Adrenal gland (tissue), 5 donors: ENCODE results near the gene EFNA5.

Source experiments
- CTCF ChIP-seq, 6 experiments: fragments of 450-650 bp in 4 of 6; fragments of 200-600 bp in 2 of 6; sonication (generic) in 1 of 6; IDR thresholded peaks; 1 replicate in 5 of 6; 2 replicates in 1 of 6; pipeline versions ENCODE4 v1.5.1 to v1.8.0; 2016 to 2021; ENCODE audit warnings: antibody characterized with exemption in 6 of 6, mild to moderate bottlenecking in 2 of 6, moderate library complexity in 1 of 6
- POLR2A ChIP-seq, 2 donors: fragments of 450-650 bp; IDR thresholded peaks; one replicate each; pipeline ENCODE4 v1.6.1; 2017; ENCODE audit warnings: antibody characterized with exemption in 2 of 2, mild to moderate bottlenecking in 2 of 2, moderate library complexity in 1 of 2
- donor health status: DM: no; HTN: no; CAD: no.

- TF ChIP-seq POLR2A (IDR thresholded peaks at IDR 0.05) (no peak), CTCF (IDR thresholded peaks at IDR 0.05) (no peak)
Observed at GRCh38 chr5:107457881-107458280, 212.9 kb downstream of the EFNA5 start.
